ENCODE results near the gene NBPF15. TPM values are rescaled to one million over a fixed set of nuclear protein-coding genes. Genes with fewer than 3 reads are reported as not detected.
A peak's percentile ranks its signal among the peaks of the same experiment; 100 is the strongest.
"Not testable (repeated sequence)": the region's sequence is repeated elsewhere in the genome, so short reads cannot be mapped to it uniquely, and the experiment has no call there.

Gene NBPF15, protein sequence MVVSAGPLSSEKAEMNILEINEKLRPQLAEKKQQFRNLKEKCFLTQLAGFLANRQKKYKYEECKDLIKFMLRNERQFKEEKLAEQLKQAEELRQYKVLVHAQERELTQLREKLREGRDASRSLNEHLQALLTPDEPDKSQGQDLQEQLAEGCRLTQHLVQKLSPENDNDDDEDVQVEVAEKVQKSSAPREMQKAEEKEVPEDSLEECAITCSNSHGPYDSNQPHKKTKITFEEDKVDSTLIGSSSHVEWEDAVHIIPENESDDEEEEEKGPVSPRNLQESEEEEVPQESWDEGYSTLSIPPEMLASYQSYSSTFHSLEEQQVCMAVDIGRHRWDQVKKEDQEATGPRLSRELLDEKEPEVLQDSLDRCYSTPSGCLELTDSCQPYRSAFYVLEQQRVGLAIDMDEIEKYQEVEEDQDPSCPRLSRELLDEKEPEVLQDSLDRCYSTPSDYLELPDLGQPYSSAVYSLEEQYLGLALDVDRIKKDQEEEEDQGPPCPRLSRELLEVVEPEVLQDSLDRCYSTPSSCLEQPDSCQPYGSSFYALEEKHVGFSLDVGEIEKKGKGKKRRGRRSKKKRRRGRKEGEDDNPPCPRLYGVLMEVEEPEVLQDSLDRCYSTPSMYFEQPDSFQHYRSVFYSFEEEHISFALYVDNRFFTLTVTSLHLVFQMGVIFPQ
- total RNA-seq (18.5 and 23.9 TPM in 2 replicates), polyA plus RNA-seq (19.9 and 28.3 TPM in 2 replicates)

DNA sequence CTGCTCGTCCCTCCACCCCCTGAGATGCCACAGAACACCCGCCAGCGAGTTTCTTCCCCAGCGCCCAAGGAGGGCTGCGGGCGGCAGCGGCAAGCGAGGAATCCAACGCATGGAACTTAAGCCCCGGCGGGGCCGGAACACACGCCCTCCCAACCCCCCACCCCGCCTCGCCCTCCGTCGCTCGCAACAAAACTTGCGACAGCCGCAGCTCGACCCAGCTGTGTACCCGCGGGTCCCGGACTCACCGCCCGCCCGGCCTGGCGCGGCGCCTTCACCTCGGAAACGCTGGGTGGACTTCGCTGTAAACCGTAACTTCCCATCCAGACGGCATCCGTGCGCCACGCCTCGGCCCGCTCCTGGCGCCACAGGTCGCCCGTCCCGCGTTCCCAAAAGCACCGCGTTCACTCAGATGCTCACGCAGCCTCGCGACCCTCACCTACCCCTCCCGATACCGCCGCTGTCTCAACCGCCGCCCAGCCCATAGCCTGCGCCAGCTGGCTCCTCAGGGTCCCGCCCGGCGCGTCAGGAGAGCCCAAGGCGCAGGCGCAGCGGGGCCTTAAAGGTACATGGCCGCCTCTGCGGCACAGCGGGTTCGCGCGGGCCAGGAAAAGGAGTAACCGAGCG, at the start of gene NBPF15:
NBPF15 (minus strand) TSS at position 534 of the 624 bp plus-strand sequence. CDS start 21,666 bp downstream, outside the sequence.
- H3K36me3 ChIP-seq; H3K27me3 ChIP-seq; H3K4me1 ChIP-seq (ENCODE audit: low read depth); H3K9me3 ChIP-seq (ENCODE audit: low read depth); H3K27ac ChIP-seq: not testable (repeated sequence)
- DNase-seq (ENCODE audit: low read depth in 1 of 2, low spot score in 1 of 2), result peak; percentile 58 to 73
- peak within 1 kb of the TSS; percentile 81 for H3K4me3 ChIP-seq

DNA sequence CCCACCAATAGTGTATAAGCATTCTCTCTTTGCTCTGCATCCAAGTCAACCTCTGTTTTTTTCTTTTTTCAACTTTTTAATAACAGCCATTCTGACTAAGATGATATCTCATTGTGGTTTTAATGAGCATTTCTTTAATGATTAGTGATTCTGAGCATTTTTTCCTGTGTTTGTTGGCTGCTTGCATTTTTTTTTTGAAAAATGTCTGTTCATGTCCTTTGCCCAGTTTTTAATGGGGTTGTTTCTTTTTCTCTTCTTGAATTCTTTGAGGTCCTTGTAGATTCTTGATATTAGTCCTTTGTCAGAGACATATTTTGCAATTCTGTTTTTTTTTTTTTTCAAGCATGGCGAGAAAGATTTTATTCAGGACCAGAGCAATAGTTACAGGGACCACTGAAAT, 35.0 kb upstream of the NBPF15 start:
- not testable (repeated sequence) for DNase-seq (ENCODE audit: low read depth in 1 of 2, low spot score in 1 of 2); H3K9me3 ChIP-seq (ENCODE audit: low read depth); H3K27me3 ChIP-seq; H3K4me1 ChIP-seq (ENCODE audit: low read depth); H3K4me3 ChIP-seq; H3K27ac ChIP-seq; H3K36me3 ChIP-seq

DNA sequence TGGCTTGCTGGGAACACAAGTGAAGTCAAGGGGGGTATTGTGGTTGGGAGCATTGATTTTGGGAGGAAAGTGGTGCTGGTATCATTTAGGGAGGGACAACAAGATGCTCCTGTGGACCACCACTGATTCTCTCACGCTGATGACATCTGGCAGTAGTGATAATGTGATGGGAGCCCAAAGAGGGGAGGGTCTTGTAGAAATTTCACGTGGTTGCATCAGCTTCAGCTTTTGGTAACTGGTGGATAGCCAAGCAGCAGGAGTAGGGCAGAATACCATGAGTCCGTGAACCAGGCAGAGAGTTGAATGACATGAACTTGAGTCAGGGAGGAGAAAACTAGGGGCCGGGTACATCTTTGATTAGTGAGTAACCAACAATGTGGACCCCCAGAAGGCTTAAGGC, 32.7 kb upstream of the NBPF15 start:
- H3K4me1 ChIP-seq (ENCODE audit: low read depth); H3K27me3 ChIP-seq; H3K36me3 ChIP-seq; H3K9me3 ChIP-seq (ENCODE audit: low read depth); H3K4me3 ChIP-seq; H3K27ac ChIP-seq: not testable (repeated sequence)
- peak in 1 of 2 donors; percentile 0 for DNase-seq (ENCODE audit: low read depth in 1 of 2, low spot score in 1 of 2)

DNA sequence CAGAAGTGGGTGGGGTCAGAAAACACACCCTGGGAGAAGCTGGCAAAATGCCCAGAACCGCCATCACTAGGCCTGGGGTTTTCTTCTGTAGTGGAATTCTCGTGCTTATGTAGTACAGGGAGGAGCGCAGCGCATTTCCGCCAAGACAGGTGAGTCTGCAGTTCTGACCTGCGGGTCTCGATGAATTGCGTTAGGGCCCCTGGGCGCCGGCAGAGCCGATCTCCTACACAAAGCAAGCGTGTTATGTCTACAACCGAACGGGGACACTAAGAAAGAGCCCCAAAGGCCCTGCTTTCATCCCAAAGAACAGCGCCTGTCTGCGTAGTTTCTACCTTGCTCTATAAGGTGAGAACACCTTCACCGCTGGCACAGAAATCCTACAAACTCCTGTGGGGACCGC, 28.9 kb upstream of the NBPF15 start:
- H3K27ac ChIP-seq; H3K27me3 ChIP-seq; H3K4me1 ChIP-seq (ENCODE audit: low read depth); H3K4me3 ChIP-seq; H3K9me3 ChIP-seq (ENCODE audit: low read depth); H3K36me3 ChIP-seq: not testable (repeated sequence)
- peak in 1 of 2 donors; percentile 0 for DNase-seq (ENCODE audit: low read depth in 1 of 2, low spot score in 1 of 2)

DNA sequence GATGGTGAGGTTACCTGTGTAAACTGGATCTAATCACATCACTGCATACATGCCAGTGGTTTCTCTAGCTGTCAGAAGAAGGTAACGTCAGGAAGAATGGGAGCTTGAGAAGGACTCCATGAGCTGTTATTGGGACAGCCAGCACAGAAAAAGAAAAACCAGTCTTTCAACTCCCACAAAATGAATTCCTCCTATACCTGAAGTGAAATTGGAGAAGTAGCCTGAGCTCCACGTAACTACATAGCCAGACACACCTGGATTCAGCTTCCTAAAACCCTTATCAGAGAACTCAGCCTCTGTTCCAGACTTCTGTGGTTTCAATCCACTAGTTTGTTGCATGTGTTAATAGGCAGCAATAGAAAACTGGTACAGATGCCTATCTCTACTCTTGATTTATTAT, 25.5 kb upstream of the NBPF15 start:
- H3K9me3 ChIP-seq (ENCODE audit: low read depth); H3K27ac ChIP-seq; H3K27me3 ChIP-seq; H3K4me3 ChIP-seq; H3K36me3 ChIP-seq; H3K4me1 ChIP-seq (ENCODE audit: low read depth); DNase-seq (ENCODE audit: low read depth in 1 of 2, low spot score in 1 of 2): not testable (repeated sequence)

DNA sequence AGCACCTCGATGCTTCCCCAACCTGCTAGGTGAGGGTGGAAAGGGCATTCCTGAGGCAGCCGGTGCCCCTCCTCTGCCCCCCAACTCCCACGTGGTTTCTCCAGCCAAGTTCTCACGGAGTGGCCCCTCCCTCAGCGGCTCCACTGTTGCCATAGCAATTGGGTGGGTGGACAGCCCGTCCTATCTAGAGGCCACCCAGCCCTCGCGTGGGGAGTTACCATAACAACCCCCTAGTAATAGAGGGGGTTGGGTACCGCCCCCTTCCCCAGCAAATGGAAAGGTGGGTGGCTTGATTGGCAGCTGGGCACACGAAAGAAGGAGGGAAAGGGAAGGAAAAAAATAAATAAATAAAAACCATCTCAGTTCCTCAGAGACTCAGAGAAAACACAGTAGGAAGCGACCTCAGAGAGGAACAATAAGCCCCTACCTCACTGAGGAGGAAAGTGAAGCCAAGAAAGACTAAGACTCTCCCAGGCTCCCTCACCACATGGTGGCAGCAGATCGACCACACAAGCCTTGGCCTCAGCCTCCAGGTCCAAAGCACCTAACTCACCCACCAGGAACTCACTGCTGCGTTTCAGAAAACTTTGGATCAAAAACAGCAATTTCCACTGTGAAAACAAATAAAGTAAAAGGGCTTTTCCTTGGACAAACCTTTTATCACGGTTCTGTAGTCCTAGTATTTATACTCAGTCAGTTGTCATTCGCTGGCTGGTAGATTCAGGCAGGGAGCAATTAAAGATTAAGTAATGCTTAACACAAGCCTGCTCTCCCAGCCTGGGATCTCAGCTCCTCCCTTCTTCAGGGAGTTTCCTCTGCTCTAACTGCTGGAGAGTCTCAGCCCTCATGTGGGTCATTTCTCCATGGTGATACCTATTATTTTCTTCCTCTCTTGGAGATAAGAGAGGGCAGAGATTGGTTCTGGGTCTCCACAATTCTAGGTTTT, 23.9 kb upstream of the NBPF15 start:
- H3K27me3 ChIP-seq; H3K27ac ChIP-seq; DNase-seq (ENCODE audit: low read depth in 1 of 2, low spot score in 1 of 2): not testable (repeated sequence)

DNA sequence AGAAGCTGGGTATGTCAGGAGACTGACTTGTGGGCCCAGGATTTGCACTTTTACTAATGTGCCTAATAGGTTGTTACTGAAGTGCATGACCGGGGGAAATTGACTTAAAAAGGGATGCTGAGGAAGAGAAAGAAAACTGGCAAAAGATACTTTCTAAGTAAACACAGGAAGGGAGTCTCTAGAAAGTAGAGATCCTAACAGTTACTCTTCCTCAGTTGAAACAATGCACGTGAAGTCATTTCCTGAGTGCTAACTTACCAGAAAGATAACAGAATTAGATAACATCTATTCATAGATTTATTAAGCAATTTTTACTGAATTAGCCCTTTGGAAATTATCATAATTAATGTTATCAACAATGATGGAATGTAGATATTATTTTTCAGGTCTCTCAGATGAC, 12.4 kb upstream of the NBPF15 start:
- DNase-seq (ENCODE audit: low read depth in 1 of 2, low spot score in 1 of 2); H3K36me3 ChIP-seq; H3K4me3 ChIP-seq; H3K27ac ChIP-seq; H3K27me3 ChIP-seq; H3K9me3 ChIP-seq (ENCODE audit: low read depth); H3K4me1 ChIP-seq (ENCODE audit: low read depth): not testable (repeated sequence)

More for the DNA sequence above, 23.9 kb upstream of the NBPF15 start:
- not testable (repeated sequence) for H3K4me3 ChIP-seq; H3K9me3 ChIP-seq (ENCODE audit: low read depth); H3K36me3 ChIP-seq; H3K4me1 ChIP-seq (ENCODE audit: low read depth)

DNA sequence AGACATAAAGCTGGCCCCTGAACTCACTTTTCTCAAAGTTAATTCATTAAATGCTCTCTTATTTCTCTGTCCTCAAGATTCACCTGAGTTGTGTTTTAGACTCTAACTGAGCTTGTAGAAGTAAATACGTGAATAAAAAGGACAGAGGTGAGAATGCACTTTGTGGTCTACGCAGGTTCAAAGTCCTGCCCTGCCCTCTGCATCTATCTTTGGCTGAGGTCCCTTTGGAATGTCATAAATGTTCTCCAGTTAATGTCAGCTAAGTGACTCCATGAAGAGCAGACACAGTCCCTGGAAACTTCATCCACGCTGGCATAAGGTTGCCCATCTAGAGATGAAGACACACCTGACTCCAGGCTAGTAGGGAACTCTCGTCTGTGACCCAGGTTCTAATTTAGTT, 10.0 kb upstream of the NBPF15 start:
- not testable (repeated sequence) for H3K27ac ChIP-seq; H3K4me3 ChIP-seq; H3K4me1 ChIP-seq (ENCODE audit: low read depth); H3K36me3 ChIP-seq; DNase-seq (ENCODE audit: low read depth in 1 of 2, low spot score in 1 of 2); H3K9me3 ChIP-seq (ENCODE audit: low read depth); H3K27me3 ChIP-seq

DNA sequence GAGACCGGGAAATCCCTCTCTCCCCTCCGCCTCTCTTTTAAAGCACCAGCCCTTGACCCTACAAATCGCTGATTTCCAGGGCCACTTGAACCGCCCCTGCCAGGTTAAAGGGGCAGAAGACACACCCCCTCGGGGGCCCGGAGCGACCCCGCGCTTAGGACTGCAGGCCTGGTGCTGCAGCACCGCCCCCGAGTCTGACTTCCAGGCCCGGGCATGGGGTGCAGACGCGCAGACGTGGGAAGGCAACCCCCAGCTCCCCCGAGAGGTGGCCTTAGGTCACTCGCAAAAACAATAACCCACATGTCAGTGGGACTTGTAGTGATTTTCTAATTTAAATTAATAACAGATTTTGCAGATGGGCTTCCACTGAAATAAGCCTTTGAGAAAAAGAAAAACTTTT, 309 bp upstream of the NBPF15 start:
- peak overlapping the region; percentile 81 for H3K4me3 ChIP-seq
- H3K36me3 ChIP-seq; DNase-seq (ENCODE audit: low read depth in 1 of 2, low spot score in 1 of 2); H3K4me1 ChIP-seq (ENCODE audit: low read depth); H3K27ac ChIP-seq; H3K9me3 ChIP-seq (ENCODE audit: low read depth); H3K27me3 ChIP-seq: not testable (repeated sequence)

DNA sequence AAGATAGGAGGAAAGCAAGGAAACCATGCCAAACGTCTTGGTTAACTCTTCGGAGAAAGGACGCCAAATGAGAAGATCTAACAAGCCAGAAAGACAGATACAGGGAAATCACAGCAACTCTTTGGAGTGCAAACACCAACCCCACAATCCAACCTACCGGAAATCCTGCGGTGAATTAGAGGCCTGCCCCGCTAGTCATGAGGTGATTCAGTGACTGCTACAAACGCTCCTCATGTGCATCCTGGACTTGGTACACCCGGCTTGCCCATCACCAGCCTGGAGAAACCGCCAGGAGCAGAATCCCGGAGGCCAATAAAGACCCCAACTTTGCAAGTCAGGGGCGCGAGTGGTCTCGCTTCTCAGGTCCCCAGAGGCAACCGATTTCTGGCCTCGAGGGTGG, 783 bp downstream of the NBPF15 start:
- DNase-seq (ENCODE audit: low read depth in 1 of 2, low spot score in 1 of 2); H3K27ac ChIP-seq; H3K27me3 ChIP-seq; H3K9me3 ChIP-seq (ENCODE audit: low read depth); H3K36me3 ChIP-seq; H3K4me1 ChIP-seq (ENCODE audit: low read depth): not testable (repeated sequence)
- H3K4me3 ChIP-seq, result peak overlapping the region; percentile 81

DNA sequence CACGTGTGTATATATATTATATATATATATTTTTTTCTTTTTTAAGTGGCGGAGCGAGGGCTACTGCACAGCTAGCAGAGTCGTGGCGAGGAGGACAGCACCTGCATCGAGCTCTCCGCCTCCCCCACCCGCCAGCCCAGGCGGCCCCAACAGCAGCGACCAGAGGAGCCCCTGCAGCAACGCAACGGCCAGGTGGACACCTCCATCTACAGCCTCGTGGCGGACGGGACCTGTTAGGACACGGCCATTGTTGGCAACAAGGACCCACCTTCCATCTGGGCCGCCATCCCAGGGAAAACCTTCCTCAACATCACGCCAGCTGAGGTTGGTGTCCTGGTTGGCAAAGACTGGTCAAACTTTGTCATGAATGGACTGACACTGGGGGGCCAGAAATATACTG, 19.1 kb downstream of the NBPF15 start:
- H3K9me3 ChIP-seq (ENCODE audit: low read depth); H3K4me1 ChIP-seq (ENCODE audit: low read depth); H3K4me3 ChIP-seq; H3K36me3 ChIP-seq; H3K27ac ChIP-seq; H3K27me3 ChIP-seq; DNase-seq (ENCODE audit: low read depth in 1 of 2, low spot score in 1 of 2): not testable (repeated sequence)

DNA sequence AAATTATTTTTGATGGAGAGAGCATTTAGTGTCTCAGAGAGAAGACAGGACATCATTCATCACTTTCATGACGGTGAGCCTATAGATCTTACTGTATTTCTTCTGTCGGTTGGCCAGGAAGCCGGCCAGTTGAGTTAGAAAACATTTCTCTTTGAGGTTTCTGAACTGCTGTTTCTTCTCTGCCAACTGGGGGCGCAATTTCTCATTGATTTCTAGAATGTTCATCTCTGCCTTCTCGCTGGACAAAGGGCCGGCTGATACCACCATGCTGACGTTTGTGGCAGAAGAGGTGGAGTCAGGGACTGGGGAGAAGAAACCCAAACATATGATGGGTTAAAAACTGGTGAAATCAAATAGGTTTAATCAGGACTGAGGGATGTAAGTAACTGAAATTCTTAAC, 21.7 kb downstream of the NBPF15 start:
- not testable (repeated sequence) for H3K9me3 ChIP-seq (ENCODE audit: low read depth); H3K36me3 ChIP-seq; DNase-seq (ENCODE audit: low read depth in 1 of 2, low spot score in 1 of 2); H3K27me3 ChIP-seq; H3K27ac ChIP-seq; H3K4me3 ChIP-seq; H3K4me1 ChIP-seq (ENCODE audit: low read depth)

DNA sequence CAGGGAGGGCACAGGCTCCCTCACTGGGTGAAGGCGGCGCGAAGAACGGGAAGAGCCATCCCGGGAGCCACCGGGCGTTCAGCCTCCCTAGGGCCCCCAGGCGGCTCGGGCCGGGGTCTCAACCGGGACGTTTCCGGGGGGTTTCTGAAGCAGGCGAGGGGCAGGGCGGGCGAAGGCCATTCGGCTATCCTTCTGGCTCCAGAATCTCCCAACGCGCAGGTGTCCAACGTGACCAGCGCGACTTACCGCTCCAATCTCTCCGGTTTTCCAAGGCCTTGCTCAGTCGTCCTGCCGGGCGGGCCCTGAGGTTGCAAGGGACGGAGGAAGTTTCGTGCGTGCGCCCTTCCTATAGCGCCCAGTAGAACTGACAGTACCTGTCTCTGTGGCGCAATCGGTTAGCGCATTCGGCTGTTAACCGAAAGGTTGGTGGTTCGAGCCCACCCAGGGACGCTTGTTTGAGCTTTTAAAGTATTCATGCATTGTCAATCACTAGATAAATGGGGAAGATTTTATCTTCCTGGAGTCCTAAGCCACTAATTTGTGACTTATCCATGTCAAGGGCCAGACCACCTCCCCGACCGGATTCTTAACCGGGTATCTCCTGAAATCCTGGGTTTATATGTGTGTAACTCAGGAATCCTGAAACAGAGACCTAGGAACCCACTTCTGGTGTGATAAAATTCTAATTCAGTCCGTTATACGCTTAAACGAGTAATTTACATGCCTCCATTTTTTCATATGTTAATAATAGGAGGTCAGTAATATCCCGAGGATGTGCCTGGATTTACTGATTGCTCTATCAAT, 42.4 kb downstream of the NBPF15 start:
- H3K4me1 ChIP-seq (ENCODE audit: low read depth); H3K9me3 ChIP-seq (ENCODE audit: low read depth); H3K36me3 ChIP-seq; H3K27me3 ChIP-seq: not testable (repeated sequence)
- peak; percentile 35 to 56 for DNase-seq (ENCODE audit: low read depth in 1 of 2, low spot score in 1 of 2)
- peak overlapping the region; percentile 44 for H3K4me3 ChIP-seq
- peak overlapping the region; percentile 13 for H3K27ac ChIP-seq
